Mucosa of stomach (tissue), 1 donor: ENCODE results near the gene TRPT1.

ENCODE experiments used
- H3K27me3 ChIP-seq: one replicate; pipeline ENCODE4 v1.7.0; 2013; ENCODE audit warnings: mild to moderate bottlenecking, low read length; ENCODE audit not compliant: control insufficient read depth, insufficient read depth
- H3K36me3 ChIP-seq: one replicate; pipeline ENCODE4 v1.7.0; 2013; ENCODE audit warnings: low read length; ENCODE audit not compliant: control insufficient read depth, insufficient read depth
- H3K4me1 ChIP-seq: one replicate; pipeline ENCODE4 v1.7.0; 2013; ENCODE audit warnings: mild to moderate bottlenecking, low read length; ENCODE audit not compliant: control insufficient read depth, insufficient read depth
- H3K4me3 ChIP-seq: one replicate; pipeline ENCODE4 v1.7.0; 2013; ENCODE audit warnings: low read length
- H3K9ac ChIP-seq: one replicate; pipeline ENCODE4 v1.7.0; 2013; ENCODE audit warnings: mild to moderate bottlenecking, low read length, moderate library complexity
- H3K9me3 ChIP-seq: one replicate; pipeline ENCODE4 v1.7.0; 2013; ENCODE audit warnings: mild to moderate bottlenecking, low read length, moderate library complexity; ENCODE audit not compliant: control insufficient read depth
- donor health status: Pancreatic carcinoma.

Gene TRPT1

DNA sequence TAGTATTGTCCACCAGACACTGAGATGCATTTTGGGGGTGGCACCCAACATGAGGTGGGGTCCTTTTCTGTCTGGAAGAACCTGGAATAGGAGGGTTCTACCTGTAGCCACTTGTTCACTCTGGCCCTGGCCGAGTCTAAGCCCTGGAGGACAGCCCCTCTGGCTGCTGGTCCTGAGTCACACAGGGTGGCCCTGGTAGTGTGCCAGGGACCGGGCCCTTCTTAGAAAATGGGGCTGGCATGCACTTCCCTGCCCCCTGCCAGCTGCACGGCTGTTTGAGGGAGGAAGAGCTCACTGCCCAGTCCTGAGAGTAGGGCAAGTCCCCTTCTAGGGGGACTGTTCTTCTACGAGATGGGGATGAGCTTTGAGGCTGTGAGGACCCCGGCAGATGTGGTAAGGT lies 27.5 kb upstream of the TRPT1 start:
- H3K9me3 ChIP-seq = no peaks in the 10 kb centered on the region
- H3K4me3 ChIP-seq = no peak overlapping the region
- H3K4me1 ChIP-seq = peaks cover 29% of the 10 kb centered on the region
- peaks cover 16% of the 10 kb centered on the region for H3K36me3 ChIP-seq
- H3K9ac ChIP-seq = peak overlapping the region; percentile 72
- H3K27me3 ChIP-seq = peaks cover 5% of the 10 kb centered on the region

GRCh38 chr11:64253043-64253442 lies 27.1 kb upstream of the TRPT1 start:
- H3K36me3 ChIP-seq = peaks cover 16% of the 10 kb centered on the region
- H3K9me3 ChIP-seq = no peaks in the 10 kb centered on the region
- peaks cover 29% of the 10 kb centered on the region for H3K4me1 ChIP-seq
- no peak overlapping the region for H3K4me3 ChIP-seq
- peak overlapping the region; percentile 72 for H3K9ac ChIP-seq
- peaks cover 5% of the 10 kb centered on the region for H3K27me3 ChIP-seq

DNA sequence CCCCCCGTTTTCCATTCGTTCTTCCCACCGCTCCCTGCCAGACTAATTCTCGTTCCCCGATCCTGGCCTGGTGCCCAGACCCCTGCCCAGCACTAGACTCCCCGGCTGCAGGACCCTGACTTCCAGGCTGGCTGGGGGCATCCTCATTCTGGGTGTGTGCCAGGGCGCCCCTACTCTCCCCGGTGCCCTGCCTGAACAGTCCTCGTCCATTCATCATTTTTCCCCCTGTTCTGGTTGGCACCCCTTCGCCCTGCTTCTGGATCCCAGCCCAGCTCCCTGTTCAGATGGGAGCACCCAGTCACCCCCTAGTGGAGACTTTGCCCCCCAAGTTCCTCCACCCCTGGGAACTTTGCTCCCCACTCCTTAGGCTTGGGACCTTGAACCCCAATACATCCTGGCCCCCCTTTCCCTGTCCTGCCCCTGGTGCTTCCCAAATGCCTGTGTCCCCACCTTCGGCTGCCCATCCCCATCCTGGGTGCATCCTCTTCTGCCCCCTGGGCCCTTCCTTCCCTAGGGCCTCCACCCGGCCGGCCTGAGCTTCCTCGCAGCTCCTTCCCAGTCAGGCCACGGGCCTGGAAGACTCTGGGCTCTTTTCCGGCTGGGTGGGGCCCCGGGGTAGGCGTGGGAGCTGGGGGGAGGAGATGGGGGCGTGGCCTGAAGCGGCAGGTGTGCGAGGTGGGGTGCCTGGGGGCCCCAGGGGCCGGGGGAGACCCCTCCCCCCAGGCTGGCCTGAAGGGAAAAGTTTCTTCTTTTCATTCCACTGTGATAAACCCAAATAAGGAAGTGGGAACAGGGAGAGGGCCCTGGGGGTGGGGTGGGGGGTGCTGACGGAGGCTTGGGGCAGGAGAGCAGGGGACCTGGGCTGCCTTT lies 26.3 kb upstream of the TRPT1 start:
- Histone ChIP-seq H3K36me3 (peaks cover 16% of the 10 kb centered on the region), H3K4me3 (peak overlapping the region; percentile 65), H3K27me3 (peaks cover 5% of the 10 kb centered on the region), H3K4me1 (peaks cover 34% of the 10 kb centered on the region), H3K9ac (peak overlapping the region; percentile 72), H3K9me3 (no peaks in the 10 kb centered on the region)

DNA sequence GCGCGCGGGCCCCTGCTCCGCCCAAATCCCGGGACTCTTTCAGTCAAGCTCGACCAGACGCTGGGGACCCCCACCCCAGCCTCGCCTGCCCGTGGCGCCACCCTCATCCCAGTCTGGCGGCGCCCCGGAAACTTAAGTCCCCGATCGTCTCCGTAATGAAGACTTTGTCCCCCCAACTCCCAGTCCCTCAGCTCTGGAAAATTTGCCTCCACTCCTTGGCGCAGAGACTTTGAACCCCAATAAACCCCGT lies 25.7 kb upstream of the TRPT1 start:
- Histone ChIP-seq H3K4me3 (peak overlapping the region; percentile 65), H3K27me3 (peaks cover 5% of the 10 kb centered on the region), H3K9ac (peak overlapping the region; percentile 72), H3K4me1 (peaks cover 34% of the 10 kb centered on the region), H3K36me3 (peaks cover 16% of the 10 kb centered on the region), H3K9me3 (no peaks in the 10 kb centered on the region)

DNA sequence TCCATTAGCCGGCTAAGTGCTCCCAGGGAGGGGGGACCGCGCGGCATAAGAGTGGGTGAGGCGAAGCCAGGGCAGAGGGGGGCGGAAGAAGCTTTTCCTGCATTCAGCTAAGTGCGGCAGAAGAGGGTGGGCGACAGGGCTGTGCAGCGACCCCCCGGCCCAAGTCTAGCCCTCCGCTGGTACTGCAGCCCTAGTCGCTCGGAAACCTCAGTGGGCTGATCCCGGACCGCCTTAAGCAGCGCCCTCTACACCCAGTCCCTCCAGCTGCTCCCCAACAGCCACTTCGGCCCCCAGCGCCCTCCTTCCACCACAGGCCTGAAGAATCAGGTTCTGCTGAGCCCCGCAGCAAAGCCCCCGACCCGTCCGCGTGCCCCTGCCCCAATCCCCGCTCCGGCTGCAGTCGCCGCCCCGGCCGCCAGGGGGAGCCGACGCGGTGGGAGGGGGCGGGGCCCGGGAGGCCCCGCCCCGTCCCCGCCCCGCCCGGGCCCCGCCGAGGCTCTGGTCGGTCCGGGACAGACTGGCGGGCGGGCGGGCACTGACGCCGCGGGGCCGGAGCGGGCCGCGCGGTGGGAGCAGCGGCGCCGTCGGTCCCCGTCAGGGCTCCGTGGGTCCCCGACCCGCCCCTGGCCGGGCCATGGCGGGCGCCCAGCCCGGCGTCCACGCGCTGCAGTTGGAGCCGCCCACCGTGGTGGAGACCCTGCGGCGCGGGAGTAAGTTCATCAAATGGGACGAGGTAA lies 25.2 kb upstream of the TRPT1 start, which contains the start of gene PLCB3:
PLCB3 (plus strand) TSS at position 515 of the 737 bp plus-strand sequence; CDS start at position 635, 120 bp downstream.
- H3K9ac ChIP-seq = peak within 1 kb of the TSS; percentile 72
- peaks cover 34% of the 10 kb centered on the region for H3K4me1 ChIP-seq
- H3K4me3 ChIP-seq = peak within 1 kb of the TSS; percentile 65

DNA sequence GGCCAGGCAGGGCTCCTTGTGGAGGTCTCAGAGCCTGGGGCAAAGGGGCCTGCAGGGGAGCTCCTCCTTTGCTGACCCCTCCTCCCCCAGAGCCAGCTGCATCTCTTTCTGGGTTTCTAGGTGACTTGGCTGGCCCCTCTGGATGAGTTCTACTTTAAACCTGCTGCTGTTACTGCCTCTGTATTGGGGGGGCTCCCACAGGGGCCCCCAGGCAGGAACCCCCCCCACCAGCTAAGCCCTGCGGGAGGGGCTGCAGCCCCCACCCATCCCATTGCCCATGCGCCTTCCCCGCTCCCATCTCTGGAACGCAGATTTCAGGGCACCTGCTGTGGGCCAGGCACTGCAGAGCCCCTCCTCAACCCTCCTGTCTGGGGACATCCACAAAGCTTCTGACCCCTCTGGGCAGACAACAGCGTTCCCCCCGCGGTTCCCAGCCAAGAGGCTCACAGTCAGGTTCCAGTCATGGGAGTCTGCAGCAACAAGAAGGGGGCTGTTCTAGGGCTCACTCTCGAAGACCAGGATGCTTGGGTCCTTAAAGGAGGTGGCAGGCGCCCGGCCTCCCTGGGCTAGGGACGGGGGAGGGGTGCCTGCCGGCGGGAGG lies 24.5 kb upstream of the TRPT1 start:
- peak overlapping the region; percentile 55 for H3K9ac ChIP-seq

More for the DNA sequence above, 25.2 kb upstream of the TRPT1 start, which contains the start of gene PLCB3:
- H3K9me3 ChIP-seq = no peaks in the 10 kb centered on the region
- H3K27me3 ChIP-seq = peaks cover 5% of the 10 kb centered on the region
- H3K36me3 ChIP-seq = peaks cover 14% of the 10 kb centered on the region

GRCh38 chr11:64249563-64250414 lies 23.8 kb upstream of the TRPT1 start:
- H3K36me3 ChIP-seq = peaks cover 2% of the 10 kb centered on the region
- H3K4me3 ChIP-seq = no peak overlapping the region
- H3K27me3 ChIP-seq = peaks cover 5% of the 10 kb centered on the region
- no peak overlapping the region for H3K9ac ChIP-seq
- no peaks in the 10 kb centered on the region for H3K9me3 ChIP-seq
- peaks cover 47% of the 10 kb centered on the region for H3K4me1 ChIP-seq

More for the DNA sequence above, 24.5 kb upstream of the TRPT1 start:
- peaks cover 40% of the 10 kb centered on the region for H3K4me1 ChIP-seq
- H3K36me3 ChIP-seq = peaks cover 8% of the 10 kb centered on the region
- no peaks in the 10 kb centered on the region for H3K9me3 ChIP-seq
- peaks cover 5% of the 10 kb centered on the region for H3K27me3 ChIP-seq
- H3K4me3 ChIP-seq = peak overlapping the region; percentile 25

DNA sequence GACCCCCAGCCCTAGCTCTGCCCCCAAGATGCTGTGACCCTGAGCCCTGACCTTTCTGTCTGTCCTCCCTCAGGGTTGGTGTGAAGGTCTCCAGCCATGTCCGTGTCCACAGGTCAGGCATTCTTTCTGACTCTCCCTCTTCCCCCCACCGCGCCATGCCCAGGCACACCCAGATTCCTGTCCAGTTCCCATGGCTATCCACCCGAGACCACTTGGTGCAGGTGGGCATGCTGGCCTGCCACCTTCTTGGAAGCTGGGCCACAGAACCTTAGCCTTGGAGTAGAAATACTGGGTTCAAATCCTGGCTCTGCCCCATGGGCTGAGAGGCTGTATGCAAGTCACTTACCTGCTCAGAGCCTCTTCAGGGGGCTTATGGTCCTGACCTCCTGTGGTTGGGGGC lies 23.1 kb upstream of the TRPT1 start:
- Histone ChIP-seq H3K9ac (no peak overlapping the region), H3K4me1 (peaks cover 47% of the 10 kb centered on the region), H3K27me3 (peaks cover 5% of the 10 kb centered on the region)

GRCh38 chr11:64248578-64248977 lies 22.6 kb upstream of the TRPT1 start:
- no peaks in the 10 kb centered on the region for H3K36me3 ChIP-seq
- no peak overlapping the region for H3K9ac ChIP-seq
- no peak overlapping the region for H3K4me3 ChIP-seq
- H3K9me3 ChIP-seq = no peaks in the 10 kb centered on the region
- H3K27me3 ChIP-seq = peaks cover 5% of the 10 kb centered on the region
- H3K4me1 ChIP-seq = peaks cover 44% of the 10 kb centered on the region

More for the DNA sequence above, 23.1 kb upstream of the TRPT1 start:
- H3K4me3 ChIP-seq = no peak overlapping the region
- H3K9me3 ChIP-seq = no peaks in the 10 kb centered on the region
- H3K36me3 ChIP-seq = no peaks in the 10 kb centered on the region

- Histone ChIP-seq H3K4me3 (peak overlapping the region; percentile 91), H3K4me1 (peaks cover 39% of the 10 kb centered on the region), H3K36me3 (no peaks in the 10 kb centered on the region), H3K9ac (no peak overlapping the region), H3K27me3 (peaks cover 5% of the 10 kb centered on the region), H3K9me3 (no peaks in the 10 kb centered on the region)
Measured at GRCh38 chr11:64247729-64248531, 21.9 kb upstream of the TRPT1 start.
